Endothelial cell of umbilical vein (primary cell): ENCODE measurements around the gene ACLY. TPM values are rescaled to one million over a fixed set of nuclear protein-coding genes. Genes with fewer than 3 reads are reported as not detected.

Source experiments
- BruUV-seq: library from RNA; stranded (reverse); fragments of 400-500 nt; replicated peaks from 2 replicates; lab custom pipeline; 2021; lab: Mats Ljungman, UMichigan
- CTCF ChIA-PET: fragments of 300-600, 350-600 bp; sonication (Branson Sonifier 250); formaldehyde crosslinking; loops from one replicate; lab custom pipeline; 2021; ENCODE audit warnings: antibody characterized with exemption, inconsistent platforms; lab: Charles Lee
- POLR2A ChIA-PET: fragments of 300-600, 350-600 bp; sonication (Branson Sonifier 250); formaldehyde crosslinking; loops from one replicate; lab custom pipeline; 2021; ENCODE audit warnings: antibody characterized with exemption, inconsistent platforms; lab: Charles Lee
- DNase-seq: peaks from one replicate; pipeline ENCODE4 v3.0.0-alpha.2; 2011; ENCODE audit warnings: low read depth, low spot score
- FAIRE-seq: peaks from 2 replicates; lab custom pipeline; 2011; peaks lifted over from hg19 to GRCh38; lab: Jason Lieb, UNC
- H2AFZ ChIP-seq: 2 replicates; pipeline ENCODE4 v1.6.0; 2012; ENCODE audit warnings: low read depth, low read length, control low read depth, inconsistent platforms
- H3K27ac ChIP-seq: 2 replicates; pipeline ENCODE4 v1.5.1; 2011; ENCODE audit warnings: low read depth, mild to moderate bottlenecking, control low read depth, low read length, moderate library complexity; ENCODE audit not compliant: insufficient read depth
- H3K27me3 ChIP-seq, 2 experiments: 2 replicates each; pipeline versions ENCODE4 v1.6.0 to v1.6.1; 2011; ENCODE audit warnings: low read length in 2 of 2, mixed read lengths in 1 of 2; ENCODE audit not compliant: control insufficient read depth in 2 of 2, insufficient read depth in 2 of 2
- H3K36me3 ChIP-seq, 2 experiments: 2 replicates in 1 of 2; 3 replicates in 1 of 2; pipeline ENCODE4 v1.5.1; 2011; ENCODE audit warnings: low read length in 2 of 2, mild to moderate bottlenecking in 1 of 2, moderate library complexity in 1 of 2; ENCODE audit not compliant: control insufficient read depth in 2 of 2, insufficient read depth in 2 of 2; ENCODE audit errors: extremely low read depth in 1 of 2
- H3K4me1 ChIP-seq: 3 replicates; pipeline ENCODE4 v1.5.1; 2011; ENCODE audit warnings: mild to moderate bottlenecking, low read length; ENCODE audit not compliant: control insufficient read depth, insufficient read depth; ENCODE audit errors: extremely low read depth
- H3K4me2 ChIP-seq: 2 replicates; pipeline ENCODE4 v1.6.1; 2011; ENCODE audit warnings: low read length, control low read depth, mixed read lengths; ENCODE audit not compliant: insufficient read depth
- H3K4me3 ChIP-seq, 3 experiments: fragments of 200-600 bp in 1 of 3; sonication (generic), shearing (Covaris generic) in 1 of 3; replicated peaks in 1 of 3; 2 replicates each; pipeline ENCODE4 v1.5.1; 2011 to 2016; ENCODE audit warnings: control low read depth in 3 of 3, low read length in 3 of 3, mild to moderate bottlenecking in 2 of 3, inconsistent platforms in 1 of 3, low read depth in 1 of 3, moderate library complexity in 1 of 3; ENCODE audit not compliant: insufficient read depth in 1 of 3
- H3K79me2 ChIP-seq: 2 replicates; pipeline ENCODE4 v1.6.0; 2012; ENCODE audit warnings: low read length, inconsistent platforms; ENCODE audit not compliant: control insufficient read depth, insufficient read depth
- H3K9ac ChIP-seq: replicated peaks from 2 replicates; pipeline ENCODE3; 2011; ENCODE audit warnings: low read length, control low read depth; ENCODE audit not compliant: insufficient read depth; ENCODE audit errors: extremely low read depth
- H3K9me1 ChIP-seq: replicated peaks from 3 replicates; pipeline ENCODE4 v1.6.0; 2011; ENCODE audit warnings: mild to moderate bottlenecking, low read length; ENCODE audit not compliant: control insufficient read depth, insufficient read depth; ENCODE audit errors: extremely low read depth
- H3K9me3 ChIP-seq: replicated peaks from 2 replicates; pipeline ENCODE4 v1.5.1; 2012; ENCODE audit warnings: low read length, inconsistent platforms; ENCODE audit not compliant: control insufficient read depth, insufficient read depth
- H4K20me1 ChIP-seq: replicated peaks from 2 replicates; pipeline ENCODE3; 2011; ENCODE audit warnings: mild to moderate bottlenecking, low read length; ENCODE audit not compliant: control insufficient read depth, insufficient read depth; ENCODE audit errors: extremely low read depth
- CTCF ChIP-seq, 2 donors: IDR thresholded peaks; 1 replicate in 1 of 2; 2 replicates in 1 of 2; pipeline ENCODE4 v1.5.1; 2011; ENCODE audit warnings: low read length in 2 of 2, mild to moderate bottlenecking in 2 of 2, moderate library complexity in 2 of 2, control low read depth in 1 of 2, inconsistent platforms in 1 of 2, low read depth in 1 of 2; ENCODE audit not compliant: insufficient read depth in 1 of 2; ENCODE audit errors: extremely low read depth in 1 of 2
- EZH2 ChIP-seq: IDR thresholded peaks from 2 replicates; pipeline ENCODE4 v1.6.1; 2012; ENCODE audit warnings: borderline replicate concordance, low read depth, mild to moderate bottlenecking, moderate library complexity, low read length, inconsistent platforms; ENCODE audit not compliant: severe bottlenecking
- FOS ChIP-seq: IDR thresholded peaks from 2 replicates; pipeline ENCODE4 v1.6.1; 2011; ENCODE audit warnings: mild to moderate bottlenecking, low read length, moderate library complexity, borderline replicate concordance; ENCODE audit not compliant: insufficient read depth
- GATA2 ChIP-seq: IDR thresholded peaks from 2 replicates; pipeline ENCODE4 v1.7.0; 2011; ENCODE audit warnings: low read depth, mild to moderate bottlenecking, moderate library complexity, mixed read lengths, low read length; ENCODE audit not compliant: insufficient read length, insufficient read depth
- JUN ChIP-seq: IDR thresholded peaks from 2 replicates; pipeline ENCODE4 v1.6.1; 2011; ENCODE audit warnings: borderline replicate concordance, low read depth; ENCODE audit not compliant: insufficient read length, insufficient read depth
- MAX ChIP-seq: IDR thresholded peaks from 2 replicates; pipeline ENCODE4 v1.6.1; 2011; ENCODE audit not compliant: insufficient read depth, insufficient read length
- MYC ChIP-seq: IDR thresholded peaks from one replicate; pipeline ENCODE4 v1.6.1; 2011; ENCODE audit warnings: mild to moderate bottlenecking, low read depth, low read length
- POLR2A ChIP-seq: IDR thresholded peaks from 2 replicates; pipeline ENCODE4 v1.6.1; 2012; ENCODE audit warnings: low read depth, mild to moderate bottlenecking, control low read depth, low read length
- POLR2AphosphoS5 ChIP-seq: IDR thresholded peaks from 2 replicates; pipeline ENCODE4 v1.6.1; 2012; ENCODE audit warnings: low read depth, mild to moderate bottlenecking, control low read depth, low read length, moderate library complexity; ENCODE audit not compliant: insufficient read depth
- dilution Hi-C: fragments of 300-500 bp; cut with MboI; formaldehyde crosslinking; loops from one replicate; pipeline ENCODE4 v1.15.0; 2019; ENCODE audit warnings: low sequenced_read_pairs; ENCODE audit not compliant: extremely low pct_ligation_motif_present
- intact Hi-C: fragments of 100-400 bp; cut with micrococcal nuclease; formaldehyde crosslinking; loops from one replicate; pipeline ENCODE4 v1.10.0; 2022
- polyA plus RNA-seq, 4 experiments: library from polyadenylated mRNA; depleted of rRNA in 3 of 4; stranded (reverse) in 3 of 4; unstranded in 1 of 4; fragments of >200 nt; gene quantifications; 2 replicates each; pipeline versions ENCODE4 v1.2.1 to v1.2.3, GENCODE V29; 2011 to 2012; ENCODE audit warnings: missing spikeins in 1 of 4
- total RNA-seq: library from RNA; stranded (reverse); gene quantifications from 2 replicates; pipeline ENCODE4 v1.2.3, GENCODE V29; 2021

The ACLY gene
- total and polyA plus RNA-seq, 2 donors (not counting 3 experiments of a cell fraction or from before 2014, with no cell fraction given), result 174 to 324 TPM

- H2AFZ ChIP-seq, result no peak overlapping the region
- H3K27me3 ChIP-seq, result no peaks in the 10 kb centered on the region
- H3K4me2 ChIP-seq, result no peak overlapping the region
- no peak overlapping the region for H3K27ac ChIP-seq
- no peak for TF ChIP-seq GATA2
- no peak for TF ChIP-seq MAX
- no peak for TF ChIP-seq FOS
- no peak for TF ChIP-seq POLR2A
- TF ChIP-seq EZH2, result no peak
- no peak for TF ChIP-seq JUN
- TF ChIP-seq CTCF (IDR thresholded peaks at IDR 0.05; ENCODE audit: extremely low read depth in 1 of 2, insufficient read depth in 1 of 2, low read depth in 1 of 2, low read length in 2 of 2), result no peak
- TF ChIP-seq POLR2AphosphoS5, result no peak
- no peak for TF ChIP-seq MYC
- dilution Hi-C loops, result no loop called here
- H3K9me3 ChIP-seq, result no peaks in the 10 kb centered on the region
- no peaks in the 10 kb centered on the region for H3K9me1 ChIP-seq
- ChIA-PET POLR2A (no interaction called here), CTCF (no interaction called here)
- BruUV-seq, result no TSS peak
- no peak for DNase-seq
- no peak overlapping the region for H3K4me3 ChIP-seq
- H3K4me1 ChIP-seq, result no peaks in the 10 kb centered on the region
- peaks cover 7% of the 10 kb centered on the region for H3K79me2 ChIP-seq
- H4K20me1 ChIP-seq, result no peaks in the 10 kb centered on the region
- peaks cover 36 to 67% of the 10 kb centered on the region in 2 experiments for H3K36me3 ChIP-seq
- intact Hi-C loops, result no loop called here
- FAIRE-seq, result no peak
- H3K9ac ChIP-seq, result no peak overlapping the region
Measured at GRCh38 chr17:41901646-41902045, 17.1 kb downstream of the ACLY start.
